Mononuclear cell (primary cell): ENCODE data around the gene BSDC1. TPM values are rescaled to one million over a fixed set of nuclear protein-coding genes. Genes with fewer than 3 reads are reported as not detected.

ENCODE experiments used
- H3K27me3 ChIP-seq: 2 replicates; pipeline ENCODE4 v1.6.0; 2011; ENCODE audit warnings: low read length, control low read depth; ENCODE audit not compliant: insufficient read depth
- H3K4me1 ChIP-seq: 2 replicates; pipeline ENCODE4 v1.5.1; 2011; ENCODE audit warnings: mild to moderate bottlenecking, low read length, control low read depth; ENCODE audit not compliant: insufficient read depth
- H3K4me3 ChIP-seq: 2 replicates; pipeline ENCODE4 v1.5.1; 2011; ENCODE audit warnings: mild to moderate bottlenecking, low read length, moderate library complexity
- H3K9me3 ChIP-seq: 2 replicates; pipeline ENCODE4 v1.5.1; 2011; ENCODE audit warnings: low read depth, mild to moderate bottlenecking, control low read depth, low read length
- total RNA-seq: library from RNA; depleted of rRNA; stranded (reverse); fragments of >200 nt; gene quantifications from one replicate; pipeline ENCODE4 v1.2.3, GENCODE V29; 2012

BSDC1 gene
- total RNA-seq, 1 donor: 134 TPM

DNA sequence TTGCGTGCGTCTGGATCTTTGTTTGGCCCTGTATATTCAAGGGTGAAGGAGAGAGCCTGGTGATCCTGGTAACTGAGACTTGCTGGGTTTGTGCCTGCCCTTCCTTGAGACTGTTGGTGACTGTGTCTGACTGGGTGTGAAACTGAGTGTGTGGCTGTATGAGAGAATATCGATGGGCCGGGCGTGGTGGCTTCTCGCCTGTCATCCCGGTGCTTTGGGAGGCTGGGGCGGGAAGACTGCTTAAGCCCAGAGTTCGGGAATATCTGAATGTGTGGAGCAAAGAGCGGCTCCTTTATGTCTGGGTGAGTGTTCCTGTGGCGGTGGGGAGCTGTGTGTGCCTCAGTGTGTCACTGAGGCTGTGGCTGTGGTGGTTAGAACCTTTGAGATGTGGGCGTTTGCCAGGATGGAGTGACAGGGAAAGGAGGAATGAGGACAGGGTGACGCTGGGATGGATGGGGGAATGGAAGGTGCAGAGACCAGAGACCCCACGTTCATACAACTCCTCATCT lies 55.5 kb downstream of the BSDC1 start:
- Histone ChIP-seq H3K4me3 (no peak overlapping the region), H3K4me1 (peaks cover 52% of the 10 kb centered on the region)

DNA sequence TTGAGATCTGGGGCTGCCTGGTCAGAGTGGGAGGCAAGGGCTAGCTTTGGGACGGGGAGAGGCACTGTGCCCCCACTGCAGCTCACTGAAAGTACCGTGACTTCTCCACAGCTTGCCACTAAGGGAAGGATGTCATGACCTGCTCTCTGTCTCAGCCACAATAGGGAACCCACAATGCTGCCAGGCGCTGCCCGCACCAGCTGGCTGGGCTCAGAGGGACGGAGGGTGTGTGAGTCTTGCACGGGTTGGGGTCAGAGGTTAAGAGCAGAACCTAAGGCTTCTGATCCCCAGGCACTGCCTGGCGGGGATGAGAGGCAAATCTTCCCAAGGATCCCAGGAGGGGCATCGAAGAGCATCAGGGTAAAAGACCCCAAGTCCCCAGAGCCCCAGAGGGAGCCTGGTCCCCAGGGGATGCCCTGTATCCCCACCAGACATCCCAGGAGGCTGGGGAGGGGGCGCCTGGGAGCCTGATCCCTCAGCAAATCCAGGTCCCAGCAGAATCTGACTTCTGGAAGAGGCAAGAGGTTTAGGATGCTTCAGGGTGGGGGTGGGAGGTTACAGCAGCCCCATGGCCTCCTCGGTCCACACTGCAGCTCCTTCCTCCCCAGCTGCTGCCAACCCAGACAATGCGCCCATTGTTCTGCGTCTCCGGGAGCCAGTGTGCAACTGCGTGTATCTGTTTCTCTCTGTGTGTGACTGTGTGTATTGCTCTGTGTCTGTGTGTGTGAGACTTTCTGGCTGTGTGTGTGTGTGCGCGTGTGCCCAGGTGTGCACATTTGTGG lies 56.2 kb downstream of the BSDC1 start:
- Histone ChIP-seq H3K4me3 (no peak overlapping the region), H3K9me3 (no peaks in the 10 kb centered on the region), H3K27me3 (no peaks in the 10 kb centered on the region), H3K4me1 (peaks cover 52% of the 10 kb centered on the region)

More for the DNA sequence above, 55.5 kb downstream of the BSDC1 start:
- H3K9me3 ChIP-seq: no peaks in the 10 kb centered on the region
- H3K27me3 ChIP-seq: no peaks in the 10 kb centered on the region

DNA sequence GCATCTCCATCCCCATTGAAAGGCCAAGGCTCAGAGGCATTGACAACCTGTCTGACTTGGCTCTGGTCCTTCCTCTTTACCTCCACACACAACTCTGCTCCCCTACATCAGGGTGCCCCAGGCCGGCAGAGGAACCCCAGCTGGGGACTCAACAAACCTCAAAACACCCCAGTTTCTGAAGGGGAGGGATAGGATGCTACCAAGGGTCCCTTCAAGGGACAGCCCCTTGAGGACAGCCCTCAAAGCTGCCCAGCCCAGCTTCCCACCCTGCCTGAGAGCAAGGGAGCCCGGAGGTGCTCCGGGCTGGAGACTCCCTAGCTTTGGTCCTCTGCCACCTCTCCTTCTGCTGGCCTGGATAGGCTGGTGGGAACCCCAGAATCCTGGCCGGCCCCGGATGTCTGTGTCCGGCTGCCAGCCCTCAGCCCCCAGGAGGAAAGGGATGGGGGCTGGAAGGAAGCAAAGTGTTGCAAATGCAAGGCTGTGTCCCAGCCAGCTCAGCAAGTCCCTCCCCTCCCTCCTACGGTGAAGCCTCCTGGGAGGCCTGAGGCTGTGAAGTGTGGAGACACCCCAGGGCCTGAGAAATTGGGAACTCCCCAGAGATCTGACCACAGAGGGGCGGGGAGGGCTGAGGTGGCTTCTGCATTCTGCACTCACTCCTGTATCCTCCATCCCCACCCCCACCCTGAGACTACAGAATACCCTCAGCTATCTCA lies 57.1 kb downstream of the BSDC1 start:
- Histone ChIP-seq H3K9me3 (no peaks in the 10 kb centered on the region), H3K4me1 (peaks cover 52% of the 10 kb centered on the region), H3K27me3 (no peaks in the 10 kb centered on the region), H3K4me3 (no peak overlapping the region)

DNA sequence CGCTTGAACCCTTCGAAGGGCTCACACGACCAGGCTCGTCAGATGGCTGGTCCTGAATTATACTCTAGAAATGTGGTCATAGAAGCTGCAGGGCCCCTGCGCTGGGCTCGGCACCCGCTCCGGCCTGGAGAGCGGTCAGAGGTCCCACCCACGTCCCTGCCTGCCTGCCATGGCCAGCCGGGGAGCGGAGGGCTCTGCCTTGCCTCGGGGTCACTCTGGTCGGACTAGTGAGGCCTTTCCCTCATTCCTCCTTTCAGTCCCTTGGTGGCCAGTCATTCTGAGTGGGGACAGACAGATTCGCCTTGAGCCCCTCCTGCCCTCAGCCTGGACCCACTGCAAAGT lies 57.7 kb downstream of the BSDC1 start:
- Histone ChIP-seq H3K4me1 (peaks cover 52% of the 10 kb centered on the region), H3K27me3 (no peaks in the 10 kb centered on the region), H3K4me3 (no peak overlapping the region), H3K9me3 (no peaks in the 10 kb centered on the region)

DNA sequence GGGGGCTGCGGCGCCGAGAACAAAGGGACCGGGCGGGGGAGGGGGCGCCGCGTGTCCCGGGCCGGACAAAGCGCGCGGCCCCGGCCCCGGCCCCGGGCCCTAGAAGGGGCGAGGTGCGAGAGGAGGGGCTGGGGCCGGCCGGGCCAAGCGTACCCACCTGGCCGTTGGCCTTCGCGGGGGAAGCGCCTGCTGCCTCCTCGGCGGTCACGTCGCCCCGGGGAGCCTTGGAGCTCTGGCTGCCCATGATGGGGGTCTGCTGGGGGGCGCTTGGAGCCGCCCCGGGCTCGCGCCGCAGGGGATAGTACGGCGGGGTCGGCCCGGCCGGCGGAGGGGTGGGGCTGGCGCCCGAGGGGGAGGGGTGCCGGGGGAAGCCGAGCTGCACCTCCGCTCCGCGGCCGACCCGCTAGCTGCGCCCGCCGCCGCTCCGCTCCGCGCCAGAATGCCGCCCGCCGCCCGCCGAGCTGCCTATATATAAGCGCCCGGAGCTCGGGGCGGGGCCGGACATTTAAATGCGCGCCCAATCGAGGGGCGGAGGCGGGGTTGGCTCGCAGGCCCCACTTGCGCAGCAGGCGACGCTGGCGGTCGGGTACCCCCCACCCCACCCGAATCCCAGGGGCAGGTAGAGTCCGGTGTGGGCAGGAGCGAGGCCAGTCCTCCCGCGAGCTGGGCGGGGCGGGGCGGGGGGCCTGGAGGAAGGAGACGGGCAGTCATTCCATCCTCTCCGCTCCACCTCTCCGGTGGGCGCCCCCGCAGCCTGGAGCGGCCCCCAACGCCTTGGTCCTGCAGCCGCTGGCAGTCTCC lies 58.3 kb downstream of the BSDC1 start, which contains the start of gene MARCKSL1:
Gene MARCKSL1 (minus strand): TSS at position 444 of the 801 bp plus-strand sequence. CDS start 200 bp downstream, at position 244.
- Histone ChIP-seq H3K4me1 (peaks cover 52% of the 10 kb centered on the region), H3K4me3 (peak within 1 kb of the TSS; percentile 47)

DNA sequence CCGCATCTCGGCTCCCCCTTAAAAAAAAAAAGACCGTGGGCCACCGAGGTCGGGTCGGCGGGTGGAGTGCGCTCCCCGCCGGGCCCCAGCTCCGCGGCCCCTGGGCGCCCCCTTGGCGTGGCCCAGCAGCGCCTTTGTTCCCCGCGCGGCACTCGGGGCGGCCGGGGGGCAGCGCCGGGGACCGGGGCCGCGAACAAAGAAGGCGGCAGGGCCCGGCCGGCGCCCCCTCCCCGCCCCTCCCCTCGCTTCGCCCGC lies 58.8 kb downstream of the BSDC1 start:
- Histone ChIP-seq H3K9me3 (no peaks in the 10 kb centered on the region), H3K27me3 (no peaks in the 10 kb centered on the region), H3K4me1 (peaks cover 52% of the 10 kb centered on the region), H3K4me3 (peak overlapping the region; percentile 47)

More for the DNA sequence above, 58.3 kb downstream of the BSDC1 start, which contains the start of gene MARCKSL1:
- H3K27me3 ChIP-seq: no peaks in the 10 kb centered on the region
- H3K9me3 ChIP-seq: no peaks in the 10 kb centered on the region

DNA sequence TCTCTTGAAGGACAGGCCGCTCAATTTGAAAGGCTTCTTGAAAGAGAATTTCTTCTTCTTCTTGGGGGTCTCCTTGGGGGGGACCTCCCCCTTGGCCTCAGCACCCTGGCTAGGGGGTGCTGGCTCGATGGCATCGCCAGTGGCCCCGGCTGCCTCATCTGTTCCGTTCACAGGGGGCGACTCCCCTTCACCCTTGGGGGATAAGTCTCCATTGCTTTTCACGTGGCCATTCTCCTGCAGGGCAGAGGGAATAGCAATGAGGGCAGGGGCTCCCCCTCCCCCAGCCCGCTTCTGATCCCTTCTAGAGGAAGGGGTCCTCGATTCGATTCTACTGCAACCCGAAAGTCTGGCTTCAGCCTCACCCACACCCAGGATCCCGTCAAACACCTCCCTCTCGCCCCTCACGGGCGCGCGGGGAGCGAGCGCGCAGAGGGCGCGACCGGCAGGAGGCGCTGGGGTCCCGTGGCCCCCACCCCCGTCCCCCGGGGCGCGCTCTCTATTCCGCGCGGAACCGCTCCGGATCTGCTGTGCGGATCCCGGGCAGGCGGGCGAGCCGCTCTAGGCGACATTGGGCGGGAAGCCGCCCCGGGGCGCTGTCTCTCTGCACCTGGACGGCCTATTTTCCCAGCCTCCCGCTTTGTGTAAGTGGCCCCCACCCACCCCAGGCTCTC lies 59.2 kb downstream of the BSDC1 start:
- H3K27me3 ChIP-seq: no peaks in the 10 kb centered on the region
- peak overlapping the region; percentile 47 for H3K4me3 ChIP-seq
- no peaks in the 10 kb centered on the region for H3K9me3 ChIP-seq
- H3K4me1 ChIP-seq: peaks cover 48% of the 10 kb centered on the region

DNA sequence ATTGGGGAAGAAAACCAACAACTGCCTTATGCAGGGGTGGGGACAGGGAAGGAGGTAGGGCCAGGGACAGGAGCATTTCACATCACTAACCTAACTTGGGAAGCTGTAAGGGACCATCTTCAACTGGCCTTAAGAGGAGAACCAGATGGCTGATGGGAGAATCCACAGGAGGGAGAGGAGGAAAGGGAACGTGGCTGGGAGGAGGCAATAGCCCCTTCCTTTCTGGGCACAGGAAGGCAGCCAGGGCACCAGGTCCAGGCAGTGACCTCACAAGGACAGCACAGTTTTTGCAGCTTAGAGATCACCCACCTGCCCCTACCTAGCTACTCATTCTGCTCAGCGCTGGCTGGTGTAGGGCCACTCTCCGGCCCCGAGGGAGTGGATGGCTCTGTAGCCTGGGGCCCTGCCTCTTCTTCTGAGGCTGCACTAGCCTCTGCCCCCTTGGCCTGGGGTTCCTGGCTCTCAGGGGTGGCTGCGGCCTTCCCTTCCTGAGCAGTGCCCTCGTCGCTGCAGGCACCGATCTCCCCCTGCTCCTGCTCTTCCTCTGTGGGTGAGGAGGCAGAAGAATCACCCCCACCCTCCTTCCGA lies 59.9 kb downstream of the BSDC1 start:
- peaks cover 42% of the 10 kb centered on the region for H3K4me1 ChIP-seq

DNA sequence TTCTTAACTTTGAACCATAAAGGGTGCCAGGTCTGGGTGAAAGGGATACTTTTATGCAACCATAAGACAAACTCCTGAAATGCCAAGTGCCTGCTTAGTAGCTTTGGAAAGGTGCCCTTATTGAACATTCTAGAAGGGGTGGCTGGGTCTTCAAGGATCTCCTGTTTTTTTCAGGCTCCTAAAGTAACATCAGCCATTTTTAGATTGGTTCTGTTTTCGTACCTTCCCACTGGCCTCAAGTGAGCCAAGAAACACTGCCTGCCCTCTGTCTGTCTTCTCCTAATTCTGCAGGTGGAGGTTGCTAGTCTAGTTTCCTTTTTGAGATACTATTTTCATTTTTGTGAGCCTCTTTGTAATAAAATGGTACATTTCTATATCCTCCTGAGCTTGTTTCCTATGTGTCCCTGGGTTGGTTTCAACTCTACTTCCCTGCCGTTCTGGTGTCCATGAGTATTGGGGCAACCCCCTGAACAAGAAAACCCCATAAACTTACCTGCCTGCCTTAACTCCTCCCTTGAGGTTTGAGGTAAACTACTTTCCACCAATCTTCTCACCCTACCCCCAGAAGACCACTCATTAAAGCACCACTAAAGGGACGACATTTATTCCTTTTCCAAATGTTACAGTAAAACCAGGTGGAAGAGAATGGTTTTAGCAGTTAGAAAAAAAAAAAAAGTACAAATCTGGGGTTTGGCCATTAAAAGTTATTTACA lies 60.8 kb downstream of the BSDC1 start:
- Histone ChIP-seq H3K4me3 (no peak overlapping the region), H3K4me1 (peaks cover 33% of the 10 kb centered on the region), H3K9me3 (no peaks in the 10 kb centered on the region), H3K27me3 (no peaks in the 10 kb centered on the region)

More for the DNA sequence above, 59.9 kb downstream of the BSDC1 start:
- Histone ChIP-seq H3K4me3 (no peak overlapping the region), H3K27me3 (no peaks in the 10 kb centered on the region), H3K9me3 (no peaks in the 10 kb centered on the region)

DNA sequence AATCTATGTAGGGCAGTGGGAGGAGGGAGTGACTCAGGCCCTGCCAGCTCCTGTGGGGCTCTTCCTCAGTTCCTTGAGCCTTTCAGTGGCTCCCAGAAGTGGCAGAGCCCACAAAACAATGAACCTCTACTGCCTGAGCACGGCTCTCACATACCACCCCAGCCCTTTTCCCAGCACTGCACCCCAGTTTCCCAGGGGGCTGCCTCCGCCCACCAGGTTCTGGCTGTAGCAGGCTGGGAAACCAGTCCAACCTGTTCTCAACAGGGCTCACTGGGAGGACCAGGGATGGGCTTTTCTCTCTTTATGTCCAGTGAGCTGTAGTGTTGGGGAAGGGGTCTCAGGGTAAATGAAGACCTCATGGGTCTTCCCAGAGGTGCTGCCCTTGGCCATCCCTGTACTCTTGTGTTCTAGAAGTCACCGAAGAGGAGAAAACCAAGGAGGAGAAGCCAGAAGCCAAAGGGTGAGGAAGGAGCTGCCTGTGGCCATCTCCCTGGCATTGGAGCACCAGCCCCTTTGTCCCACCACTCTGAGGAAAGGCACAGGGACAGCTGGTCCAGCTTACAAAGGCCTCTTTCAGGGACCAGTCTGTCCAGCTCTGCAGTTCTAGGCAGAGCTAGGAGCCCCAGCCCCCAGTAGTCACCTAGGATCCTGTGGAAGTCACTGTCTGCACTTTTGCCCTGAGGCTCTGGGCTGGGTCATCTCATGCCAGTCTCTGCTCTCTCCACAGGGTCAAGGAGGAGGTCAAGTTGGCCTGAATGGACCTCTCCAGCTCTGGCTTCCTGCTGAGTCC lies 61.8 kb downstream of the BSDC1 start:
- Histone ChIP-seq H3K4me3 (no peak overlapping the region), H3K27me3 (no peaks in the 10 kb centered on the region)

DNA sequence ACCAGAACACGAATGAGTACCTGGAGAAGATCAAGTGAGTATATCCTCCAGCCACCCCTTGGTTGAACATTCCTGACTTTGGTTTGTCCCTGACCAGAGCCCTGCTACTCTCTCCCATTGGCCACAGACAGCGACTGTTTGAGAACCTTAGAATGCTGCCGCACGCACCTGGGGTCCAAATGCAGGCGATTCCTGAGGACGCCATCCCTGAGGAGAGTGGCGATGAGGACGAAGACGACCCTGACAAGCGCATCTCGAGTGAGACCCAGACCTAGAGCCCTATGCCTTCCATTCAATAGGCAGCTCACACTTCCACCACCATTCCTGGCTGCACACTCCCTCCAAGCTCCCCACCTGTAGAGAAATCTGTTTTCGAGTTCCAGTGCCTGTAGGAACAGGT lies 62.7 kb downstream of the BSDC1 start:
- Histone ChIP-seq H3K4me3 (no peak overlapping the region), H3K27me3 (no peaks in the 10 kb centered on the region), H3K9me3 (no peaks in the 10 kb centered on the region), H3K4me1 (peaks cover 14% of the 10 kb centered on the region)

More for the DNA sequence above, 61.8 kb downstream of the BSDC1 start:
- peaks cover 23% of the 10 kb centered on the region for H3K4me1 ChIP-seq
- H3K9me3 ChIP-seq: no peaks in the 10 kb centered on the region

DNA sequence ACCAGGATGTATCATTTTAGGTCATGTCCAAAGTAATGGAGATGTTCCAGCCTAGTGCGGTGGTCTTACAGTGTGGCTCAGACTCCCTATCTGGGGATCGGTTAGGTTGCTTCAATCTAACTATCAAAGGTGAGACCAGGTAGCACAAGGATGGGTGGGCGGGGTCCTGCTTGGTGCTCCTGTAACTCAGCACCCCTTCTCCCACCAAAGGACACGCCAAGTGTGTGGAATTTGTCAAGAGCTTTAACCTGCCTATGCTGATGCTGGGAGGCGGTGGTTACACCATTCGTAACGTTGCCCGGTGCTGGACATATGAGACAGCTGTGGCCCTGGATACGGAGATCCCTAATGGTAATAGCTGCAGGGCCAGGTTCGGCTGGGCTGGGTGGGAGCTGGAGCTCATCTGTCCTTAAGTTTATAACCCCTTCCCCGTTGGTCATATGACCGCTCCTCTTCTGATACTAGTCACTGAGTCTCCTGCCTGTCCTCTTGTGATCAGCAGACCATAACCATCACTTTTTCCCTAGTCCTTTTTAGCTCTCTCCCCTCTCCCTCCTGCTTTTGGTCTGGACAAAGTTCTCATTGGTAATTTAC lies 63.6 kb downstream of the BSDC1 start:
- Histone ChIP-seq H3K9me3 (no peaks in the 10 kb centered on the region), H3K4me3 (no peak overlapping the region), H3K4me1 (peaks cover 9% of the 10 kb centered on the region), H3K27me3 (no peaks in the 10 kb centered on the region)

DNA sequence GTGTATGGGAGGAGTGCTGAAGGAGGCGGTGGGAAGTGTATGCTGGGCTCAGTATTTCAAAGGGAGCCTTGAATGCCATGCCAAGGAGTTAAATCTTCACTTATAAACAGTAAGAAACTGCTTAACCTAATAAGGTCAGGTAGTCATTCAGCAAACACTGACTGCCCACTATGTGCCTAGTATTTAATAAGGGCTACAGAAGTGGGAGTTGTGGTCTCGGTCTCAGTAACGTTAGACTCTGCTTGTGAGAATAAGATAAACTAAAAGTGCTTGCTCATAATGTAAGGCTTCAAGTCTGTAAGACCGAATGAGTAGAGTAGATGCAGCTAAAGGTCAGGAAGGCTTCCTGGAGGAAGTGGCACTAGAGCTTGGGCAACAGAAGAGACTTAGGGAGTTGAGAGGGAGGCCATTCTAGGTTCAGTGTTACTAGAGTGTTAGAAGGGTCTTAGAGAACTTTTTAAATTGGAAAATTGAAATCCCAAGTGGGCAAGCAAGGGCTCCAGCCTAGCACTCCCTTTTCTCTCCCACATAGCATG lies 64.2 kb downstream of the BSDC1 start:
- no peaks in the 10 kb centered on the region for H3K27me3 ChIP-seq
- no peaks in the 10 kb centered on the region for H3K9me3 ChIP-seq
- H3K4me1 ChIP-seq: peaks cover 7% of the 10 kb centered on the region
- H3K4me3 ChIP-seq: no peak overlapping the region
